Hematopoietic multipotent progenitor cell treated with erythropoietin and hydrocortisone succinate and interleukin-3 and kit ligand, for 15 days (in vitro differentiated cells): Measurements from ENCODE around the gene CLCN1.

ENCODE experiments used
- DNase-seq: peaks from one replicate; pipeline ENCODE4 v3.0.0-alpha.2; 2015; ENCODE audit warnings: low spot score

Gene CLCN1

DNA sequence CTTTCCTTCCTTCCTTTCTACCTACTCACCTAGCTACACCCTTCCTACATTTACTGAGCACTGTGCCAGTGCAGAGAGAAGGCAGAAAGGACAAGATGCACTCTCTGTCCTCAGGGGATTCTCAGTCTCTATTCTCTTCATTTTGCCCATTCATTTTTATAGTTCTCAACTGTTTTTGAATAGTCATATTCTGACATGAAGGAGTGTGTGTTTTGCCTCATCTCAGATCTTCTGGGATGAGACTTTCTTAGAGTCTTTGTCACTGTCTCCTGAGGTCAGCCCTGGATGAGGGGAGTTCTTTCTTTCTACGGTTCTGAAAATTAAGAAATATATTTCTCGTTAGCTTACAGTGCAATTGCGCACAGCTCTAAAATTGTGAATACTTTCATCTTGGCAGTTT, 21.3 kb downstream of the CLCN1 start:
- no peak for DNase-seq

GRCh38 chr7:143341842-143342241, 25.9 kb downstream of the CLCN1 start:
- DNase-seq: no peak

GRCh38 chr7:143343596-143343995, 27.7 kb downstream of the CLCN1 start:
- no peak for DNase-seq

DNA sequence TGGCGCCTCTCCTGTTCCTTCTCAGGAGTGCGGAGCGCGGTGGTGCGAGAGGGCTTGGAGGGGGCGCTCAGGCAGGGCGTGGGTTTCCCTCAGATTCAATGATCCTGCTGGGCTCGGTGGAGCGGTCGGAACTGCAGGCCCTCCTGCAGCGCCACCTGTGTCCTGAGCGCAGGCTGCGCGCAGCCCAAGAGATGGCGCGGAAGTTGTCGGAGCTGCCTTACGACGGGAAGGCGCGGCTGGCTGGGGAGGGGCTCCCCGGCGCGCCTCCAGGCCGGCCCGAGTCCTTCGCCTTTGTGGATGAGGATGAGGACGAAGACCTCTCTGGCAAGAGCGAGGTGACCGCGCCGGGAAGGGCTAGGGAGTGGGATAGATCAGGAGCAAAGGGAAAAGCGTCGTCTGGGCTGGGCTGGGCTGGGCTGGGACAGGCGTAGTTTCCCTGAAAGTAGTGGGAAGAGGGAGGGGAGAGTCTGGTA, 29.6 kb downstream of the CLCN1 start:
- no peak for DNase-seq

- no peak for DNase-seq
Observed at GRCh38 chr7:143346018-143346417, 30.1 kb downstream of the CLCN1 start.

GRCh38 chr7:143347950-143348349, 32.0 kb downstream of the CLCN1 start:
- DNase-seq: no peak

GRCh38 chr7:143351060-143351459, 35.1 kb downstream of the CLCN1 start:
- DNase-seq: no peak

DNA sequence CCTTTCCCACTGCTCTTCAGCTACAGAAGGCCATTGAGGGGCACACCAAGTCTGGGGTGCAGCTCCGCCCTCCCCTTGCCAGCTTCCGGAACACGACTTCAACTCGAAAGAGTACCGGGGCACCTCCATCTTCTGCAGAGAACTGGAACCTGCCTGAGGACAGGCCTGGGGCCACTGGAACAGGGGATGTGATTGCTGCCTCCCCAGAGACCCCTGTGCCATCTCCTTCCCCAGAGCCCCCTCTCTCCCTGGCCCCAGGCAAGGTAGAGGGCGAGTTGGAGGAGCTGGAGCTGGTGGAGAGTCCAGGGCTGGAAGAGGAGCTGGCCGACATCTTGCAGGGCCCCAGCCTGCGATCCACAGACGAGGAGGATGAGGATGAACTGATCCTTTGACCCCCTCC, 35.7 kb downstream of the CLCN1 start:
- no peak for DNase-seq

DNA sequence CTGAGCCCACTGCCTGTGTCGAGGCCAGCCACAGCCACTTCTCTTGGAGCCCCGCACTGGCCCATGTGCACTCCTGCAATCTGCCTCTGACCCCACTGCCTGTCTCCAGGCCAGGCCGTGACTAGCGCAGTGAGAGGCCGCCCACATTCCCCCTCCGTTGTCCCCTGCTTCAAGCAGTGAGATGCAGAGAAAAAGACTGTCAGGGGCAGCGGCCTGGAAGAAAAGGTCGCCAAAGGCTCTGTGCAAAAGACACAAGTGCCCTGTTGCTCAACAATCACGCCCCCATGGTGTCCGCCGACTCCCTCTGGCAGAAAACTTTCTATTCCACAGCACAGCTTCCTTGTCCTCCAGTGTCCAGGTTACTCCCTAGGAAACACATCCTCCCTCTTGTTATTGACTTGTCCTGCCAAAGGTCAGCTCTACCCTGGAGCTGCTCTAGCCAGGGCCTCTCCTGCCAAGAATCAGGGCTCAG, 36.7 kb downstream of the CLCN1 start:
- no peak for DNase-seq

GRCh38 chr7:143354376-143354775, 38.5 kb downstream of the CLCN1 start:
- DNase-seq: no peak

- DNase-seq: no peak
Observed at GRCh38 chr7:143354965-143355364, 39.1 kb downstream of the CLCN1 start.

DNA sequence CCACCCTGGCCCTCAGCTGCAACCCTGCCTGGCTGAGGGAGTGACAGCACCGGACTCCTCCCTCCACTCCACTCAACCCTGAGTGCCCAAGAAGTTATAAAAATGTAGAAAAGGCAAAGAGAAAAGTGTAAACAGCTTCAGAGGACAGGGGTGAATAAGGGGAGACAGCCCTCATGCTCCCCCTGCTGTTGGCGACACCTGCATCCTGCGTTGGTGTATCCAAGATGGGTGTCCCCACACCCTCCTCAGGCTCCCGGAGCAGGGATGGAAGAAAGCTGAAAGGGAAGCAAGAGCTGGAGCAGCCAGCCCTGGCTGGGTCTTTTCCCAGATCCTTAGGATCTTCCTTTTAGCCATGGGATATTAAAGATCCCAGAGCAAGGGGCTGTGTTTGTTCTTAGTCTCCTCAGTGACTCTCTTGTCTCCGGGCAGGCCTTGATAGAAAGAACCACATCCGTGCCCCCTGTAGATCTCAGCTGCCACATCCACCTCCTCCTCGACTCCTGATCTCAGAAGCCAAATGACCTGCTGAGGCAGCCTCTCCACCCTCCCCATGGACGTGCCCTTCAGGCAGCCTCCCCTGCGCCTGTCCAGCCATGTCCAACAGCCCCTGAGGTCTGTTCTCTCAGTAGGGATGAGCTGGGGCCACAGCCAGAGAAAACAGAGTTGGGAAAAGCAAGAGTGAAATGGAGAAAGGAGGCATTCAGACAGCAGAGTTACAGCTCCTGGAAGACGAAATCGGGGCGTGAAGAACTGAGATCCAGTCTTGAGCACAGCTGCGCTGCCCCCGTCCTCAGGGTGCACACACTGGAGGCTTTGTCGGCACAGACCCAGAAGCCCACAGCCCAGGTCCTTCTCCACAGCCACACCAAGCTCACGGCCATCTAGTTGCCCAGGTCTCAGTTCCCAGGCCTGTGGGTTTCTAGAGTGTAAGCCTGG, 39.8 kb downstream of the CLCN1 start:
- no peak for DNase-seq

GRCh38 chr7:143356414-143357050, 40.6 kb downstream of the CLCN1 start:
- DNase-seq: no peak

GRCh38 chr7:143358626-143359025, 42.7 kb downstream of the CLCN1 start:
- no peak for DNase-seq

- DNase-seq: no peak
Observed at GRCh38 chr7:143359771-143360353, 44.0 kb downstream of the CLCN1 start.

GRCh38 chr7:143360788-143361551, 45.1 kb downstream of the CLCN1 start:
- DNase-seq: no peak

DNA sequence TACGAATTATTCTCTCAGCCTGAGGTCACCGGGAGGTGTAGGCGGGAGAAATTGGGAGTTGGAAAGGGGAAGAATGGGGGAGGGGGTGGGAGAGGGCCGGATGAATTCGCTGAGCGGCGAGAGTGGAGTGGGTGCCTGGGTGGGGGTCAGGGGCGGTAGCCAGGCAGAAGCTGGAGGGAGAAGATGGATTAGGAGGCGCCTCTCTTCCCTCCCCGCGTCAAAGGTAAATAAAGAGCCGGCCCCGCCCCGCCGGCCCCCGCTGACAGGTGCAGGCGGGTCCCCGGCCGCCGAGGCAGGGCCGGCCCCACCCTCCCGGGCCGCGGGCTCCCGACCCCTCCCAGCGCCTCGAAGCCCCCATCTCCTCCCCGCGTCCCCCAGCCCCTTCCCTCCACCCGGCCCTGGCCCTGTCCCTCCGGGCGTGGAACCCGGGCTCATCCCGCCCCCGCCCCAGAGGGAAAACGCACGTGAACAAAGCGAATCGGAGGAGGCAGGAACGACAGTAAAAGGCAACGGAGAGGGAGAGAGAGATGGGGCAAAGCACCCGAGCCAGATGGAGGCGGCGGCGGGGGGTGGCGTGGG, 45.7 kb downstream of the CLCN1 start:
- DNase-seq: no peak

- no peak for DNase-seq
Observed at GRCh38 chr7:143362131-143363015, 46.5 kb downstream of the CLCN1 start, which contains the start of gene FAM131B. TSS of gene FAM131B (minus strand) at chr7:143362713. CDS start at chr7:143362603, 110 bp downstream.

DNA sequence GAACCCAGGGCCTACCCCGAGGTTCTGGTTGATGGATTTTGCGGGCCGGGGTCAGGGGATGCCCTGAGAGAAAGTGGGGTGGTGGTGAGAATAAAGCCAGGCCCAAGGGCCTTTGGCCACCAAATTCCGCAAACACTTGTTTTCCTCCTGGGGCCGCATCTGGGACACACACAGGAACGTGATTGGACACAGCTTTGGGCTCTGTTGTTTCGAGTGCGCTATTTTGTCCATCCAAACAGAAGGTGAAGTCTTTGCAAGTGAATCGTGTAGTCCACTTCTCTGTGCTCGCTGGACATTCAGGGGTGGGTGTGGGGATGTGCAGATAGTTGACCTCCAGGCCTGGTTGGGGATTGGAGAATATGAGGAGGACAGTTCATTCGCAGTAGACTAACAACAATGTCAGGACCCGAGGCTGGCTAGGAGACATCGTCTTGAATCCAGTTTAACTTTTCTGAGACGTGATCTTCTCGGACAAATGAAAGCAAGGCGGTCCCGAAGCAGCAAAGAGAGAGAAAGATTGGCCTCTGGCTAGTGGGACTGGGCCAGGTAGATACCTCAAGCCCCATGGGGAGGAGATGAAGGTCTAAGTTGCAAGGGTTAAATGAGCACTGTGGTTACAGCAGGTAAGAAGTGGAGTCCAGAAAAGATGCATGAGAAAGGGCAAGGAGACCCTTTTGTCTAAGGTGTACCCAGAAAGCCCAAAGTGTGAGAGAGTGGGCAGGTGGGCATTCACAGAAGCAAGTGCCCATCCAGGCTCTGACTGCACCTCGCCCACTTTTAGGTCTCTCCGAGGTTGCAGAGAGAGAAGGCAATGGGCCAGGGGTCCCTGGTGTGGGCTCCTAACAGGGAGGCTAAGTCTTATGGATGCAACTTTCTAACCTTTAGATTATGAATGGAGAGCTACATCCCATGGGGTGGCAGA, 47.4 kb downstream of the CLCN1 start:
- no peak for DNase-seq
